Measurements from ENCODE around the gene C6orf136.

- no peak for TF ChIP-seq CTCF (conservative IDR thresholded peaks at IDR 0.05; ENCODE audit: low read depth, low read length)
- TF ChIP-seq EZH2 (IDR thresholded peaks at IDR 0.05; ENCODE audit: borderline replicate concordance, low read depth, low read length, poor library complexity, severe bottlenecking) = no peak
Measured at GRCh38 chr6:30615958-30616810, 30.7 kb upstream of the C6orf136 start.
